IPS-18a (cell line): ENCODE results near the gene PTPRN2.

ENCODE experiments used
- H3K27ac ChIP-seq: one replicate; pipeline ENCODE4 v1.5.1; 2013; ENCODE audit warnings: low read length
- H3K27me3 ChIP-seq: one replicate; pipeline ENCODE4 v1.6.1; 2013; ENCODE audit warnings: mild to moderate bottlenecking, low read length; ENCODE audit not compliant: control insufficient read depth, insufficient read depth
- H3K36me3 ChIP-seq: one replicate; pipeline ENCODE4 v1.6.1; 2013; ENCODE audit warnings: low read depth, low read length; ENCODE audit not compliant: control insufficient read depth
- H3K4me1 ChIP-seq: one replicate; pipeline ENCODE4 v1.6.1; 2013; ENCODE audit warnings: low read depth, low read length; ENCODE audit not compliant: control insufficient read depth
- H3K4me3 ChIP-seq: one replicate; pipeline ENCODE4 v1.5.1; 2013; ENCODE audit warnings: low read length
- H3K9ac ChIP-seq: one replicate; pipeline ENCODE4 v1.6.1; 2013; ENCODE audit warnings: mild to moderate bottlenecking, low read length, moderate library complexity
- H3K9me3 ChIP-seq: one replicate; pipeline ENCODE4 v1.6.1; 2013; ENCODE audit warnings: low read depth, low read length; ENCODE audit not compliant: control insufficient read depth

The PTPRN2 gene

GRCh38 chr7:157654350-157654749 lies 933.3 kb downstream of the PTPRN2 start:
- Histone ChIP-seq H3K27ac (no peak overlapping the region), H3K4me3 (no peak overlapping the region), H3K27me3 (no peaks in the 10 kb centered on the region), H3K9ac (no peak overlapping the region), H3K36me3 (no peaks in the 10 kb centered on the region), H3K9me3 (no peaks in the 10 kb centered on the region), H3K4me1 (no peaks in the 10 kb centered on the region)

GRCh38 chr7:157653827-157654207 lies 933.8 kb downstream of the PTPRN2 start:
- Histone ChIP-seq H3K4me3 (no peak overlapping the region), H3K36me3 (no peaks in the 10 kb centered on the region), H3K4me1 (no peaks in the 10 kb centered on the region), H3K27ac (no peak overlapping the region), H3K9me3 (no peaks in the 10 kb centered on the region), H3K27me3 (no peaks in the 10 kb centered on the region), H3K9ac (no peak overlapping the region)

GRCh38 chr7:157652954-157653826 lies 934.4 kb downstream of the PTPRN2 start:
- H3K27me3 ChIP-seq = no peaks in the 10 kb centered on the region
- H3K9ac ChIP-seq = no peak overlapping the region
- H3K4me1 ChIP-seq = no peaks in the 10 kb centered on the region
- H3K27ac ChIP-seq = no peak overlapping the region
- no peak overlapping the region for H3K4me3 ChIP-seq
- no peaks in the 10 kb centered on the region for H3K9me3 ChIP-seq
- no peaks in the 10 kb centered on the region for H3K36me3 ChIP-seq

GRCh38 chr7:157652161-157652953 lies 935.3 kb downstream of the PTPRN2 start:
- no peaks in the 10 kb centered on the region for H3K9me3 ChIP-seq
- no peaks in the 10 kb centered on the region for H3K27me3 ChIP-seq
- no peak overlapping the region for H3K4me3 ChIP-seq
- no peaks in the 10 kb centered on the region for H3K36me3 ChIP-seq
- no peak overlapping the region for H3K27ac ChIP-seq
- no peak overlapping the region for H3K9ac ChIP-seq
- no peaks in the 10 kb centered on the region for H3K4me1 ChIP-seq

GRCh38 chr7:157651366-157652160 lies 936.1 kb downstream of the PTPRN2 start:
- H3K36me3 ChIP-seq = no peaks in the 10 kb centered on the region
- no peak overlapping the region for H3K4me3 ChIP-seq
- no peaks in the 10 kb centered on the region for H3K9me3 ChIP-seq
- H3K4me1 ChIP-seq = no peaks in the 10 kb centered on the region
- no peak overlapping the region for H3K9ac ChIP-seq
- H3K27me3 ChIP-seq = no peaks in the 10 kb centered on the region
- H3K27ac ChIP-seq = no peak overlapping the region

GRCh38 chr7:157650801-157651200 lies 936.8 kb downstream of the PTPRN2 start:
- no peak overlapping the region for H3K27ac ChIP-seq
- no peaks in the 10 kb centered on the region for H3K4me1 ChIP-seq
- no peak overlapping the region for H3K4me3 ChIP-seq
- no peaks in the 10 kb centered on the region for H3K27me3 ChIP-seq
- no peaks in the 10 kb centered on the region for H3K36me3 ChIP-seq
- H3K9ac ChIP-seq = no peak overlapping the region
- H3K9me3 ChIP-seq = no peaks in the 10 kb centered on the region

GRCh38 chr7:157650131-157650631 lies 937.4 kb downstream of the PTPRN2 start:
- Histone ChIP-seq H3K9ac (no peak overlapping the region), H3K27me3 (no peaks in the 10 kb centered on the region), H3K4me3 (no peak overlapping the region), H3K4me1 (no peaks in the 10 kb centered on the region), H3K27ac (no peak overlapping the region), H3K36me3 (no peaks in the 10 kb centered on the region), H3K9me3 (no peaks in the 10 kb centered on the region)

GRCh38 chr7:157646551-157646950 lies 941.1 kb downstream of the PTPRN2 start:
- Histone ChIP-seq H3K27me3 (no peaks in the 10 kb centered on the region), H3K27ac (no peak overlapping the region), H3K4me3 (no peak overlapping the region), H3K36me3 (no peaks in the 10 kb centered on the region), H3K4me1 (no peaks in the 10 kb centered on the region), H3K9me3 (no peaks in the 10 kb centered on the region), H3K9ac (no peak overlapping the region)

GRCh38 chr7:157645539-157645938 lies 942.1 kb downstream of the PTPRN2 start:
- H3K27me3 ChIP-seq = no peaks in the 10 kb centered on the region
- H3K4me3 ChIP-seq = no peak overlapping the region
- no peak overlapping the region for H3K9ac ChIP-seq
- no peak overlapping the region for H3K27ac ChIP-seq
- H3K9me3 ChIP-seq = no peaks in the 10 kb centered on the region
- no peaks in the 10 kb centered on the region for H3K4me1 ChIP-seq
- H3K36me3 ChIP-seq = no peaks in the 10 kb centered on the region

- Histone ChIP-seq H3K27ac (no peak overlapping the region), H3K27me3 (no peaks in the 10 kb centered on the region), H3K4me1 (no peaks in the 10 kb centered on the region), H3K36me3 (no peaks in the 10 kb centered on the region), H3K9me3 (peaks cover 3% of the 10 kb centered on the region), H3K9ac (no peak overlapping the region), H3K4me3 (no peak overlapping the region)
Measured at GRCh38 chr7:157644946-157645345, 942.7 kb downstream of the PTPRN2 start.

- no peak overlapping the region for H3K4me3 ChIP-seq
- no peaks in the 10 kb centered on the region for H3K36me3 ChIP-seq
- H3K9me3 ChIP-seq = peaks cover 5% of the 10 kb centered on the region
- H3K4me1 ChIP-seq = no peaks in the 10 kb centered on the region
- H3K27ac ChIP-seq = no peak overlapping the region
- H3K27me3 ChIP-seq = no peaks in the 10 kb centered on the region
- H3K9ac ChIP-seq = no peak overlapping the region
Measured at GRCh38 chr7:157643525-157643970, 944.1 kb downstream of the PTPRN2 start.
